HepG2 (cell line): ENCODE data around the gene HPCAL1. TPM values are rescaled to one million over a fixed set of nuclear protein-coding genes. Genes with fewer than 3 reads are reported as not detected.

Source experiments
- CEBPB ChIP-seq: IDR thresholded peaks from 2 replicates; pipeline ENCODE4 v1.6.1; 2011; ENCODE audit warnings: low read depth, low read length, improper control_type of control experiment, borderline replicate concordance
- CREB3 ChIP-seq: sonication (generic); formaldehyde crosslinking; IDR thresholded peaks from 2 replicates; pipeline ENCODE4 v1.5.0; 2020; ENCODE audit warnings: missing genetic modification reagents
- CREBL2 ChIP-seq: sonication (generic); formaldehyde crosslinking; IDR thresholded peaks from 2 replicates; pipeline ENCODE4 v1.8.1; 2023; ENCODE audit warnings: missing genetic modification reagents, mild to moderate bottlenecking, borderline replicate concordance
- FOXK1 ChIP-seq: sonication (generic); formaldehyde crosslinking; IDR thresholded peaks from 2 replicates; pipeline ENCODE4 v1.4.0; 2020; ENCODE audit warnings: low read depth, missing genetic modification reagents, borderline replicate concordance
- MAFG ChIP-seq: sonication (generic); formaldehyde crosslinking; IDR thresholded peaks from 2 replicates; pipeline ENCODE4 v1.5.1; 2020; ENCODE audit warnings: mild to moderate bottlenecking, missing genetic modification reagents
- MXD4 ChIP-seq: IDR thresholded peaks from 2 replicates; pipeline ENCODE4 v1.6.1; 2016; ENCODE audit warnings: mild to moderate bottlenecking, missing biosample characterization, missing genetic modification reagents
- NR0B2 ChIP-seq: sonication (generic); formaldehyde crosslinking; IDR thresholded peaks from 2 replicates; pipeline ENCODE4 v1.4.0; 2020; ENCODE audit warnings: mild to moderate bottlenecking, missing genetic modification reagents
- SNAPC5 ChIP-seq: sonication (generic); formaldehyde crosslinking; IDR thresholded peaks from 2 replicates; pipeline ENCODE4 v1.8.1; 2023; ENCODE audit warnings: mild to moderate bottlenecking, missing genetic modification reagents, borderline replicate concordance
- SNRNP70 ChIP-seq: fragments of 200-400 bp; formaldehyde crosslinking; IDR thresholded peaks from 2 replicates; pipeline ENCODE4 v1.6.1; 2017; ENCODE audit warnings: mild to moderate bottlenecking, low read depth, low read length, moderate library complexity
- TFDP1 ChIP-seq: IDR thresholded peaks from 2 replicates; pipeline ENCODE4 v1.6.1; 2016; ENCODE audit warnings: missing compliant biosample characterization, missing genetic modification reagents, borderline replicate concordance
- YEATS4 ChIP-seq: sonication (generic); formaldehyde crosslinking; IDR thresholded peaks from 2 replicates; pipeline ENCODE4 v1.4.0; 2020; ENCODE audit warnings: missing genetic modification reagents, borderline replicate concordance
- ZBTB38 ChIP-seq: sonication (generic); formaldehyde crosslinking; IDR thresholded peaks from 2 replicates; pipeline ENCODE4 v1.5.1; 2020; ENCODE audit warnings: mild to moderate bottlenecking, missing genetic modification reagents
- ZFX ChIP-seq: sonication (generic); formaldehyde crosslinking; IDR thresholded peaks from 2 replicates; pipeline ENCODE4 v1.4.0; 2020; ENCODE audit warnings: mild to moderate bottlenecking, low read depth, missing genetic modification reagents, moderate library complexity
- ZNF629 ChIP-seq: sonication (generic); formaldehyde crosslinking; conservative IDR thresholded peaks from 2 replicates; pipeline ENCODE4 v1.5.0; 2020; ENCODE audit warnings: missing genetic modification reagents
- ZNF710 ChIP-seq: sonication (generic); formaldehyde crosslinking; IDR thresholded peaks from 2 replicates; pipeline ENCODE4 v1.5.0; 2020; ENCODE audit warnings: mild to moderate bottlenecking, missing genetic modification reagents, borderline replicate concordance
- ZNF747 ChIP-seq: sonication (generic); formaldehyde crosslinking; IDR thresholded peaks from 2 replicates; pipeline ENCODE4 v1.8.1; 2023; ENCODE audit warnings: missing genetic modification reagents, mild to moderate bottlenecking, borderline replicate concordance
- ZNF761 ChIP-seq: sonication (generic); formaldehyde crosslinking; conservative IDR thresholded peaks from 2 replicates; pipeline ENCODE4 v1.4.0; 2020; ENCODE audit warnings: mild to moderate bottlenecking, missing genetic modification reagents
- ZSCAN5A ChIP-seq: sonication (generic); formaldehyde crosslinking; IDR thresholded peaks from 2 replicates; pipeline ENCODE4 v1.8.0; 2022; ENCODE audit warnings: mild to moderate bottlenecking, missing genetic modification reagents, borderline replicate concordance
- polyA plus RNA-seq, 8 experiments: library from polyadenylated mRNA; depleted of rRNA in 3 of 8; stranded (reverse) in 7 of 8; unstranded in 1 of 8; fragments of >200 nt; fragmentation: Illumina TruSeq in 4 of 8; extraction: Trizol in 4 of 8; gene quantifications; 2 replicates each; pipeline versions ENCODE4 v1.2.1 to v1.2.3, GENCODE V29; 2011 to 2016; ENCODE audit warnings: low read depth in 4 of 8, missing spikeins in 1 of 8, mixed read lengths in 1 of 8; ENCODE audit not compliant: insufficient read depth in 1 of 8
- total RNA-seq, 5 experiments: library from RNA; depleted of rRNA; stranded (reverse); fragments of >200 nt; fragmentation: Illumina TruSeq; extraction: Trizol; gene quantifications; 2 replicates each; pipeline ENCODE4 v1.2.3, GENCODE V29; 2016; ENCODE audit warnings: low read depth in 1 of 5

HPCAL1 gene
- total and polyA plus RNA-seq, 2 of the 13 experiments (the other 11 are each of a cell fraction or from before 2014, with no cell fraction given), result 29.5 to 29.9 TPM

- TF ChIP-seq ZBTB38, result no peak
- peak; percentile 43; the same call in 1 of the 2 replicates for TF ChIP-seq FOXK1 (CRISPR knock-in tag)
- no peak for TF ChIP-seq CREB3 (CRISPR knock-in tag)
- no peak for TF ChIP-seq MXD4 (CRISPR knock-in tag)
- TF ChIP-seq ZNF629 (CRISPR knock-in tag), result peak; percentile 18; the same call in 1 of the 2 replicates
- no peak for TF ChIP-seq SNAPC5
- 0 out of 2 replicates have a peak, but pooled peaks have one; percentile 10 for TF ChIP-seq ZNF761
- TF ChIP-seq CREBL2 (CRISPR knock-in tag), result no peak
- TF ChIP-seq ZSCAN5A, result no peak
- TF ChIP-seq CEBPB, result no peak
- TF ChIP-seq ZNF747 (CRISPR knock-in tag), result no peak
- peak; percentile 59; the same call in 1 of the 2 replicates for TF ChIP-seq ZNF710 (CRISPR knock-in tag)
- 0 out of 2 replicates have a peak, but pooled peaks have one; percentile 16 for TF ChIP-seq NR0B2 (CRISPR knock-in tag)
- TF ChIP-seq ZFX, result peak; percentile 62
- no peak for TF ChIP-seq MAFG
- TF ChIP-seq SNRNP70, result no peak
- peak; percentile 30; the same call in 1 of the 2 replicates for TF ChIP-seq YEATS4 (CRISPR knock-in tag)
- peak; percentile 84 for TF ChIP-seq TFDP1 (CRISPR knock-in tag)
These were observed 132.4 kb downstream of the HPCAL1 start (continued) for GRCh38 chr2:10434886-10435819.
